ENCODE measurements around the gene CCDC57. TPM values are rescaled to one million over a fixed set of nuclear protein-coding genes. Genes with fewer than 3 reads are reported as not detected.
"Not testable (repeated sequence)": the region's sequence is repeated elsewhere in the genome, so short reads cannot be mapped to it uniquely, and the experiment has no call there.

CCDC57 gene
- total RNA-seq, 1 experiment from 2014 or later: 22.1 TPM

DNA sequence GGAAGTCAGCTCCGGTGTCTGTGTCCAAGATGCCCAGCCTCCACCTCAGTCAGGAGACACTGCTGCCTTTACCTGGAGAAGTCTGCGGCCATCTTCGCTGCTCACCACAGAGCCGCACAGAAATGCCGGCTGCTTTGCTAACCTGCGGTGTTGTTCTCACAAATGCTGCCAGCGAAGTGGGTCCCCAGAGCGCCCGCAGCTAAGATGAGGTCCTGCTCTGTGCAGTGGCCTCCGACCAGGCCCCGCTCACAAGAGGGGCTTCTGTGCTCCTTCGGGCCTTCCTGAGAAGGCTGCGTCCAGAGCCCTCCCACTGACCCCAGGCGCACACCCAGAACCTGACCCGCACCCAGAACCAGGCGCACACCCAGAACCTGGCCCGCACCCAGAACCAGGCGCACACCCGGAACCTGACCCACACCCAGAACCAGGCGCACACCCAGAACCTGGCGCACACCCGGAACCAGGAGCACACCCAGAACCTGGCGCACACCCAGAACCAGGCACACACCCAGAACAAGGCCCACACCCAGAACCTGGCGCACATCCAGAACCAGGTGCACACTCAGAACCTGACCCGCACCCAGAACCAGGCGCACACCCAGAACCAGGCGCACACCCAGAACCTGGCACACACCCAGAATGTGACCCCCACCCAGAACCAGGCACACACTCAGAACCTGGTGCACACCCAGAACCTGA is 63.1 kb downstream of the CCDC57 start:
- no peak for DNase-seq (ENCODE audit: low spot score)
- in situ Hi-C loops (cut with HindIII; ENCODE audit: low sequenced_read_pairs): no loop called here

- no peak for DNase-seq (ENCODE audit: low spot score)
- in situ Hi-C loops (cut with HindIII; ENCODE audit: low sequenced_read_pairs): no loop called here
Observed at GRCh38 chr17:82148997-82149396, 63.6 kb downstream of the CCDC57 start.

DNA sequence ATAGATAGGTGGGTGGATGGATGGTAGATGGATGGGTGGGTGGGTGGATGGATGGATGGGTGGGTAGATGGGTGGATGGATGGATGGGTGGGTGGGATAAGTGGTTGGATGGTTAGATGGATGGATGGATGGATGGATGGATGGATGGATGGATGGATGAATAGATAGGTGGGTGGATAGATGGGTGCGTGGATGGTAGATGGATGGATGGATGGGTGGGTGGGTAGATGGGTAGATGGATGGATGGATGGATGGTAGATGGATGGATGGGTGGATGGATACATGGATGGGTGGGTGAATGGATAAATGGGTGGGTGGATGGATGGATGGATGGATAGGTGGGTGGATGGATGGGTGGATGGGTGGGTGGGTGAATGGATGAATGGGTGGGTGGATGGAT is 64.6 kb downstream of the CCDC57 start:
- in situ Hi-C loops (cut with HindIII; ENCODE audit: low sequenced_read_pairs): no loop called here
- DNase-seq (ENCODE audit: low spot score): no peak

DNA sequence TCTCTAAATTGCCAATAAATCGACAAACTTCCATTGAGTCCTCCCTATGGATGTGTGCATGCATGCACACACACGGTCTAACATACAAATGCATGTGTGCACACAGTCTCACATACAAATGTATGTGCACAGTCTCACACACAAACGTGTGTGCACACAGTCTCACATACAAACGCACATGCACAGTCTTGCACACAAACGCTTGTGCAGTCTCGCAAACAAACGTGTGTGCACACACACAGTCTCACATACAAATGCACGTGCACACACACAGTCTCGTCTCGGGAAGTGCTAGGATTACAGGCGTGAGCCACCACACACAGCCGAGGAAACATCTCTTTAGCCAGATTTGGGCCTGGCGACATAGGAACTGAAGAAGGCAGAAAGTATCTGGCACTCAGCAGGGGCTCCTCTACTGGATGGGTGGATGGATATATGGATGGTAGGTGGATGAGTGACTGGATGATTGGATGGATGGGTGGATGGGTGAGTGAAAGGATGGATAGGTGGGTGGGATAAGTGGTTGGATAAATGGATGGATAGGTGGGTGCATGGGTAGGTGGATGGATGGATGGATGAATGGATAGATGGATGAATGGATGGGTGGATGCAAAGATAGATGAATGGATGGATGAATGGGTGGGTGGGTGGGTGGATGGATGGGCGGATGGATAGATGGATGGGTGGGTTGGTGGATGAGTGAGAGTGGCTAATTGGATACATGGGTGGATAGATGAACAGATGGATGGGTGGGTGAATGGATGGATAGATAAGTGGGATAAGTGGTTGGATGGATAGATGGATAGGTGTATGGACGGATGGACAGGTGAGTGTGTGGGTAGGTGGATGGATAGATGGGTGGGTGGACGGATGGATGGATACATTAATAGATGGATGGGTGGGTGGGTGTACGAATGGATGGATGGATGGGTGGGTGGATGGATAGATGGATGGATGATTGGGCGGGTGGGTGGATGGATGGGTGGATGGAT is 65.7 kb downstream of the CCDC57 start:
- DNase-seq (ENCODE audit: low spot score): no peak
- in situ Hi-C loops (cut with HindIII; ENCODE audit: low sequenced_read_pairs): no loop called here

GRCh38 chr17:82145550-82146155 is 67.0 kb downstream of the CCDC57 start:
- DNase-seq (ENCODE audit: low spot score): no peak
- in situ Hi-C loops (cut with HindIII; ENCODE audit: low sequenced_read_pairs): no loop called here

DNA sequence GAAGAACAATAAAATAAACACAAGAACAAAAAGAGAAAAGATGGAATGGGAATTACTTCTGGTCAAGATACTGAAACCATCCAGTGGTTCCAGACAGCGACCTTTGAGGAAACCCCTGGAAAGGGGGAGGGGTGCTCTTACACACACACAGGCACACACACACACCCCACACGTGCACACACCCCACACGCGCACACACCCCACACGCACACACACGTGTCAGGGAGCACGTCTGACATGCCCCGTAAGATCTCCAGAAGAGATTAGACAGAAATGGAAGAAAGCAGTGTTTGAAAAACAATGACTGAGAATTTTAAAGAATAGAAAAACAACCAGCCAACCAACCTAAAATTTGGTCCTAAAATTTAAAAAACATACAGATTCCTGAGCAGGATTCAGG is 69.3 kb downstream of the CCDC57 start:
- in situ Hi-C loops (cut with HindIII; ENCODE audit: low sequenced_read_pairs): no loop called here
- DNase-seq (ENCODE audit: low spot score): no peak

- DNase-seq (ENCODE audit: low spot score); in situ Hi-C loops (cut with HindIII; ENCODE audit: low sequenced_read_pairs): not testable (repeated sequence)
Observed at GRCh38 chr17:82139961-82140360, 72.7 kb downstream of the CCDC57 start.

DNA sequence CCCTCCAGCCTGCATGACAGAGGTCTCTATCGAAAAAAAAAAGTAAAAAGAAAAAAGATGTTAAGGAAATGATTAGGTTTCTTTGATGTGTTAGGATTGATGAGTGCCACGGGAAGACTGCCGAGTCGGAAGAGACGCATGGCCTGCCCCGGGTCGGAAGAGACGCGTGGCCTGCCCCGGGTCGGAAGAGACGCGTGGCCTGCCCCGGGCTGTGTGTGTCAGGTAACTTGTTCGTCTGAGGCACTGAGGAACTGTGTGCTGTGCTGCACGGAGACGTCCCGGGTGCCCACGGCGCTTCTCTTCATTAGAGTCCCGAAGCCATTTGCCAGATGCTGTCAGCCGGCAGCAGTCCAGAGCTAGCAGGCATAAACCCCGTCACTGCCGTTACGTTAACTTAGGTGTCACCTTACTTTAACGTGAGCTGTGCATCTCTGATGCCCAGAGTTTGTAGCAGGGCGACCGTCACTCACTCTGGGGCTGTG is 74.1 kb downstream of the CCDC57 start:
- DNase-seq (ENCODE audit: low spot score): no peak
- in situ Hi-C loops (cut with HindIII; ENCODE audit: low sequenced_read_pairs): no loop called here

DNA sequence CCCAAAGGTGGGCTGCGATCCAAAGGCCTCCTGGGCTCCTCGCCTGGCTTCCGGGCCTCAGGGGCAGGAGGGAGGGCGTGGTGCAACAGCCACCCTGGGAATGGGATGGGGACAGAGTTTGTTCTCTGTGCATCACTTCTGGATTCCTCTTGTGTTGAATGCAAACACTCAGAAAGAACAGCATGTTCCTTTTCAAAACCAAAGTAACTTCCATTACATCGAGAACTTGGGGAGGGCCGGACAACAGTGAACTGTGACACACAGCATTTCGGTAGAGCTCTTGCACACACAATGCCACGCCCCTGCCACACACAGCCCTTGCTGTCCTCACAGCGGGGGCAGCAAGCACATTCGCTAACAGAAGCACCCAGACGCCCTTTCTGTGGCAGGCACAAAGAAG is 78.5 kb downstream of the CCDC57 start:
- in situ Hi-C loops (cut with HindIII; ENCODE audit: low sequenced_read_pairs): no loop called here
- no peak for DNase-seq (ENCODE audit: low spot score)

- DNase-seq (ENCODE audit: low spot score); in situ Hi-C loops (cut with HindIII; ENCODE audit: low sequenced_read_pairs): not testable (repeated sequence)
Observed at GRCh38 chr17:82133166-82133953, 79.3 kb downstream of the CCDC57 start.

DNA sequence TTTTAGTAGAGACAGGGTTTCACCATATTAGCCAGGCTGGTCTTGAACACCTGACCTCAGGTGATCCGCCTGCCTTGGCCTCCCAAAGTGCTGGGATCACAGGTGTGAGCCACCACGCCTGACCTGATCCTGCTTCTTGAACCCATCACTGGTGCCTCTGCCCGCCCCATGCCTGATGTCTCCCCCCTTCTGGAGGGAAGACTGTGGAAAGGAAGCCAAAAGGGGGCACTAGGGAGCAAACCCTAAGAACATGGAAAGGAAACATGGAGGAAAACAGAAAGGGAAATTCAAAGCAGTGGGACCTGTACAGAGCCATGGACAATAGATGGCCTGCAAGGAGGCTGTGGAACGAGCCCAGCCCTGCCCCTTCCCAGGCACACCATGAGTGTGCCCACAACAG is 83.5 kb downstream of the CCDC57 start:
- in situ Hi-C loops (cut with HindIII; ENCODE audit: low sequenced_read_pairs): no loop called here

GRCh38 chr17:82128287-82128686 is 84.4 kb downstream of the CCDC57 start:
- DNase-seq (ENCODE audit: low spot score): no peak
- in situ Hi-C loops (cut with HindIII; ENCODE audit: low sequenced_read_pairs): no loop called here

More for the DNA sequence above, 83.5 kb downstream of the CCDC57 start:
- no peak for DNase-seq (ENCODE audit: low spot score)

DNA sequence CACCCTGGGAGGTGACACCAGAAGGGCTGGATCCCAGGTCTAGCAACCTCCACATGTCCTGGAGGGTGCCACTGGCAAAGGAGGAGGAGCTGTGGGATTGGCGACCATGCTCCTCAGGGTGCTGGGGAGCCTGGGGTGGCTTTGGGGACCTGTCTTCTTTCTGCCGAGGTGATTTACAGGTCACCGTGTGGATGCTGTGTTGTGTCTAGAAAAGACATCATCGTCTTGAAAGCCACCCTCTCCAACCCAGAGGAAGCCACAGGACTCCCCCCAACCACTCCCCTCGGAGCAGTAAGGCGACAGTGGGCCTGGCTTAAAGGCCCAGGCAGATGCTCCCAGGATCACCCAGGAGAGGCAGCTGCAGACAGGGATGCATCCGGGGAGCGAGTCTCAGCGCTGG is 84.9 kb downstream of the CCDC57 start:
- in situ Hi-C loops (cut with HindIII; ENCODE audit: low sequenced_read_pairs): no loop called here
- DNase-seq (ENCODE audit: low spot score): no peak

GRCh38 chr17:82127315-82127595 is 85.4 kb downstream of the CCDC57 start:
- DNase-seq (ENCODE audit: low spot score): no peak
- in situ Hi-C loops (cut with HindIII; ENCODE audit: low sequenced_read_pairs): no loop called here

DNA sequence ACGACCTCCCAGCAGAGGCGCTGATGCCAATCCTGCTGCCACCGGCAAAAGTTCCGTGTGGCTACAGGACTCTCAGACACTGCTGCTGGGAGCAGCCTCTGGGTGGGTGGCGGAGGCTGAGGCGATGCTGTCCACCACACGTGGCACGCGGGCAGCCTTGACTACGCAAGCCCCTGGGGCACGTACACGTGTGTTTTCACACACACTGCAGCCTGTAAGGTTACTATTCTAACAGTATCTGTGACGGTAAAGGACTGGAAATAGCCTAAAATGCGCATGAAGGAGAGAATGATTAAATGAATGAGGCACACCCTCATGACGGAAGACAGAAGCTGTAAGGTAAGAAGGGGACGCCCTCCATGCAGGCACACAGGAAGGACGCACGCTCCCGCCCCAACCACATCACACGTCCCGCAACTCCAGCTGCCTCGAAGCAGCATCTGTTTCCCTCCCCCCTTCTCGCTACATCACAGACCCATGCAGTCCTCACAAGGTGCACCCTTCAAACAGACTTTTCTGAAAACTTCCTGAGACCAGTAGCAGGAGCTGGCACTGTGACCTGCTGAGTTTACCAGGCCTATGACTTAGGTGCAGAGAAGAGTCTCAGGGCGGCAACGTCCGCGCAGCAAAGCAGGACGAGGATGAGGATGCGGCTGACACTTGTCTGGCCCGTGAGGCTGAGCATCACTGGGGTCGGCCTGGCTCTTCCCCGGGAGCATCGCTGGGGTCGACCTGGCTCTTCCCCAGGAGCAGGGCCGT is 85.9 kb downstream of the CCDC57 start:
- in situ Hi-C loops (cut with HindIII; ENCODE audit: low sequenced_read_pairs): no loop called here
- DNase-seq (ENCODE audit: low spot score): no peak

DNA sequence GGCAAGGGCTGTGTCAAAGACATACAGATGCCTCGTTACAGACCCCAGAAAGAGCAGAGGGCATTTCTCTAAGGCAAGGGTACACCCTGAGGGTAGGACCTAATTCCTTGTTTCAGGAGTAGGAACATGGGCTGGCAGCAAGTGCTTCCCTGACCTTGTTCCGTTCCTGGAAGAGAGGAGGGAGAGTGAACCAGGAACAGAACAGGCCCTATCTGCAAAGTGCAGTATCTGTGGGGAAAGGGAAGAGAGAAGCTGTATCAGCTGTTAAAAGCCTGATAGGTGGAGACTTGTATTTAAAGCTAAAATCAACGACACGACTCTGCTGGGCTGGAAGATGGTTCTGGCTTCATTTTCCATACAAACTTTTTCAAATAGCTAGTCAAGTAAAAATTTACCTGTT is 88.5 kb downstream of the CCDC57 start:
- DNase-seq (ENCODE audit: low spot score): no peak
- in situ Hi-C loops (cut with HindIII; ENCODE audit: low sequenced_read_pairs): no loop called here

DNA sequence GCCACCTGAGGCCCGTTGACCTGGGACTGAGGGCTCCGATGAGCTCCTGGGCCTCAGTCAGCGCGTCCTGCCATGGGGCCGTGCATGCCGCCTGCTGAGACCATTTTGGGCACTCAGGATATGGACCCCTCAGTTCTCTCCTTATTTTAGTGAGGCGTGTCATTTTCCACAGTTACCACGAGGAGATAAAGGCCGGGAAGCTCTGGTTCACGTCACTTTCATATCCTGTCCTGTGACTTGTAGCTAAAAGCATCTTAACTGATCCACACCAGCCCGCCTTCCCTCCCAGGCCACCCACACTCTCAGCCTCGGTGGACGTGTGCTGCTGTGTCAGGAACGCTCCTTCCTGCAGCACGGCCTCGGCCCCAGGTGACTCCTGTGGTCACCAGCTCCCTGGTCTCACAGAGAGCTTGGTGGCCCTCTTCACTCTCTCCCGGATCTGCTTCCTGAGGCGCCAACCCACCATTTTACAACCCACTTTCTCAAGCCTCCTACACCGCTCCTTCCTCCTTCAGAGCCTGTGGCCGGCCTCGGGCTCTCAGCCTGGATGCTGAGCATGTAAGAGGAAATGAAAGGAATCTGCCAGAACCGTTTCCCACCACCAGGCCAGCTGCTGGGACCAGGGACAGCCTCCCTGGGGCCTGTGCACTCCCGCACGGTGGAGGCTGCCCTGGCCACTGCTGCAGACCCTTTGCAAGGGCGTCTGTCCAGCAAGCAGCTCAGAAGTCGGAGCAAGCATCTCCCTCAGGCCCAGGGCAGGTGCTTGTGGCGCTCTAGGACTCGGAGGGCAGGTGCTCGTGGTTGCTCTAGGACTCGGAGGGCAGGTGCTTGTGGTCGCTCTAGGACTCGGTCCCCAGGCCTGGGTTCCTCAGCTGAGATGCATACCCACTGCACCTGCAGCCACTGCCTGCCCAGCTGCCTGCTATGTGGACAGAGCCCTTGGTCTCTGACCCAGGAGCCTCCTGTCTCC is 90.7 kb downstream of the CCDC57 start:
- no peak for DNase-seq (ENCODE audit: low spot score)

DNA sequence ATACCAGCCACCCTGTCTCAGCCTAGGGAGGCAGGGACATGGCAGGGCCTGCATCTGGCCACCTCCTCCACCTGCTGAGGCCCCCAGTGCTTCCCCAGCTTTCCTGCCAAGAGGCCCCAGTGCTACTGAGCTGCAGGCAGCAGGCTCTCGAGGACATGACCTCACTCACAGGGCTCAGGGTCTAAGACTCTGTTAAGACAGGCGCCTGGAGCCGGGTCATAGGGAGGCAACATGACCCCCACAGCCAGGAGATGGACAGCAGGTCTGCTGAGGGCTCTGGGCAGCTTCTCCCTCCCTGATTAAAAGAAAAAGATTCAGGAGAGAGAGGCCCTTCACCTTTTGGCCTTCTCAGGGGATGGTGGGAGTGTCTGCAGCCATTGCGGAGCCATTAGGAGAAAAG is 91.4 kb downstream of the CCDC57 start:
- DNase-seq (ENCODE audit: low spot score): no peak
- in situ Hi-C loops (cut with HindIII; ENCODE audit: low sequenced_read_pairs): no loop called here

More for the DNA sequence above, 90.7 kb downstream of the CCDC57 start:
- in situ Hi-C loops (cut with HindIII; ENCODE audit: low sequenced_read_pairs): no loop called here
